ENCODE results near the gene IMMP2L. TPM values are rescaled to one million over a fixed set of nuclear protein-coding genes. Genes with fewer than 3 reads are reported as not detected.

IMMP2L gene
- total and polyA plus RNA-seq, 2 donors (not counting 3 experiments of a cell fraction or from before 2014, with no cell fraction given), result 9.9 to 11.8 TPM

DNA sequence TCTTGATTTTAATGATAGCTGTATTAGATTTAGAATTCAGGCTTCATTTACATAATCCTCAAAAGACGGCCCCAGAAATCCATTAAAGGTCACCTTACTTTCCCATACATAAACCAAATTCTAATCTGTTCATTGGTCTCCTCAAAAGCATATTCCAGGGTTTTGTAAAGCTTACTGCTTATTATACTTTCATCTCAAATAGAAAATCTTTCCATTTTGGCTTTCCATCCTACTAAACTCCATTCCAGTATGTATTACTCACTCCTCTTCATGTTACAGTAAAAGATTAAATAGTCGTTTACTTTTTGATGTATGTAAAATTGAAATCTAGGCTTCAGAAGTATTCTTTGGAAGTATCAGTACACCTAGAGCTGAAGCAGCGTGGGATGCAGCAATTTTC lies 614.9 kb downstream of the IMMP2L start:
- BruUV-seq (replicated peaks), result no TSS peak
- no peaks in the 10 kb centered on the region for H3K9me3 ChIP-seq (replicated peaks; ENCODE audit: control insufficient read depth, insufficient read depth, low read length)
- FAIRE-seq, result no peak
- H3K4me1 ChIP-seq (ENCODE audit: control insufficient read depth, extremely low read depth, insufficient read depth, low read length), result no peaks in the 10 kb centered on the region
- dilution Hi-C loops (cut with MboI; ENCODE audit: extremely low pct_ligation_motif_present, low sequenced_read_pairs), result no loop called here
- no peak overlapping the region for H3K4me2 ChIP-seq (ENCODE audit: insufficient read depth, low read length)
- CTCF ChIA-PET, result no interaction called here
- H3K4me3 ChIP-seq (replicated peaks in 1 of 3; ENCODE audit: insufficient read depth in 1 of 3, low read depth in 1 of 3, low read length in 3 of 3), result no peak overlapping the region
- DNase-seq (ENCODE audit: low read depth, low spot score), result no peak
- TF ChIP-seq POLR2A (IDR thresholded peaks at IDR 0.05; ENCODE audit: low read depth, low read length), result no peak
- TF ChIP-seq CTCF (IDR thresholded peaks at IDR 0.05; ENCODE audit: extremely low read depth in 1 of 2, insufficient read depth in 1 of 2, low read depth in 1 of 2, low read length in 2 of 2), result no peak
- TF ChIP-seq JUN (IDR thresholded peaks at IDR 0.05; ENCODE audit: borderline replicate concordance, insufficient read depth, insufficient read length, low read depth), result no peak
- TF ChIP-seq FOS (IDR thresholded peaks at IDR 0.05; ENCODE audit: borderline replicate concordance, insufficient read depth, low read length), result no peak
- no peaks in the 10 kb centered on the region for H3K9me1 ChIP-seq (replicated peaks; ENCODE audit: control insufficient read depth, extremely low read depth, insufficient read depth, low read length)
- H3K27me3 ChIP-seq (ENCODE audit: control insufficient read depth in 2 of 2, insufficient read depth in 2 of 2, low read length in 2 of 2), result no peaks in the 10 kb centered on the region
- H3K27ac ChIP-seq (ENCODE audit: insufficient read depth, low read depth, low read length), result no peak overlapping the region
- H2AFZ ChIP-seq (ENCODE audit: low read depth, low read length), result no peak overlapping the region
- H3K36me3 ChIP-seq (ENCODE audit: control insufficient read depth in 2 of 2, extremely low read depth in 1 of 2, insufficient read depth in 2 of 2, low read length in 2 of 2), result no peaks in the 10 kb centered on the region
- H4K20me1 ChIP-seq (replicated peaks; ENCODE audit: control insufficient read depth, extremely low read depth, insufficient read depth, low read length), result no peaks in the 10 kb centered on the region
- POLR2A ChIA-PET, result no interaction called here
- intact Hi-C loops (cut with micrococcal nuclease), result no loop called here
- H3K79me2 ChIP-seq (ENCODE audit: control insufficient read depth, insufficient read depth, low read length), result no peaks in the 10 kb centered on the region
- H3K9ac ChIP-seq (replicated peaks; ENCODE audit: extremely low read depth, insufficient read depth, low read length), result no peak overlapping the region

- DNase-seq (ENCODE audit: low read depth, low spot score), result no peak
- Histone ChIP-seq H3K27ac (ENCODE audit: insufficient read depth, low read depth, low read length) (no peak overlapping the region), H3K9me3 (replicated peaks; ENCODE audit: control insufficient read depth, insufficient read depth, low read length) (no peaks in the 10 kb centered on the region), H3K4me1 (ENCODE audit: control insufficient read depth, extremely low read depth, insufficient read depth, low read length) (no peaks in the 10 kb centered on the region), H3K79me2 (ENCODE audit: control insufficient read depth, insufficient read depth, low read length) (no peaks in the 10 kb centered on the region), H4K20me1 (replicated peaks; ENCODE audit: control insufficient read depth, extremely low read depth, insufficient read depth, low read length) (no peaks in the 10 kb centered on the region), H3K4me2 (ENCODE audit: insufficient read depth, low read length) (no peak overlapping the region), H3K27me3 (ENCODE audit: control insufficient read depth in 2 of 2, insufficient read depth in 2 of 2, low read length in 2 of 2) (no peaks in the 10 kb centered on the region), H3K9ac (replicated peaks; ENCODE audit: extremely low read depth, insufficient read depth, low read length) (no peak overlapping the region), H3K36me3 (ENCODE audit: control insufficient read depth in 2 of 2, extremely low read depth in 1 of 2, insufficient read depth in 2 of 2, low read length in 2 of 2) (no peaks in the 10 kb centered on the region), H2AFZ (ENCODE audit: low read depth, low read length) (no peak overlapping the region), H3K9me1 (replicated peaks; ENCODE audit: control insufficient read depth, extremely low read depth, insufficient read depth, low read length) (no peaks in the 10 kb centered on the region), H3K4me3 (replicated peaks in 1 of 3; ENCODE audit: insufficient read depth in 1 of 3, low read depth in 1 of 3, low read length in 3 of 3) (no peak overlapping the region)
- no TSS peak for BruUV-seq (replicated peaks)
- ChIA-PET POLR2A (no interaction called here), CTCF (no interaction called here)
- intact Hi-C loops (cut with micrococcal nuclease), result no loop called here
- dilution Hi-C loops (cut with MboI; ENCODE audit: extremely low pct_ligation_motif_present, low sequenced_read_pairs), result no loop called here
- no peak for FAIRE-seq
- TF ChIP-seq EZH2 (IDR thresholded peaks at IDR 0.05; ENCODE audit: borderline replicate concordance, low read depth, low read length, severe bottlenecking) (no peak), CTCF (IDR thresholded peaks at IDR 0.05; ENCODE audit: extremely low read depth in 1 of 2, insufficient read depth in 1 of 2, low read depth in 1 of 2, low read length in 2 of 2) (no peak), POLR2AphosphoS5 (IDR thresholded peaks at IDR 0.05; ENCODE audit: insufficient read depth, low read depth, low read length) (no peak), MAX (IDR thresholded peaks at IDR 0.05; ENCODE audit: insufficient read depth, insufficient read length) (no peak), GATA2 (IDR thresholded peaks at IDR 0.05; ENCODE audit: insufficient read depth, insufficient read length, low read depth, low read length) (no peak), POLR2A (IDR thresholded peaks at IDR 0.05; ENCODE audit: low read depth, low read length) (no peak), FOS (IDR thresholded peaks at IDR 0.05; ENCODE audit: borderline replicate concordance, insufficient read depth, low read length) (no peak), MYC (IDR thresholded peaks at IDR 0.05; ENCODE audit: low read depth, low read length) (no peak), JUN (IDR thresholded peaks at IDR 0.05; ENCODE audit: borderline replicate concordance, insufficient read depth, insufficient read length, low read depth) (no peak)
Measured at GRCh38 chr7:110944966-110945644, 617.2 kb downstream of the IMMP2L start.
